SK-N-MC (cell line): ENCODE results near the gene BCL3.

Experiments
- EZH2 ChIP-seq: fragments of 200-600 bp; sonication (generic); IDR thresholded peaks from one replicate; pipeline ENCODE4 v1.6.1; 2017; ENCODE audit warnings: antibody characterized with exemption
- FOXP2 ChIP-seq: optimal IDR thresholded peaks from 2 replicates; pipeline ENCODE3; 2011; ENCODE audit warnings: mild to moderate bottlenecking, moderate library complexity; ENCODE audit not compliant: insufficient read depth; ENCODE audit errors: extremely low read length, control extremely low read depth
- POLR2AphosphoS5 ChIP-seq: IDR thresholded peaks from 2 replicates; pipeline ENCODE4 v1.6.1; 2012; ENCODE audit warnings: mild to moderate bottlenecking, low read depth, low read length, borderline replicate concordance

- no peak for TF ChIP-seq POLR2AphosphoS5
- no peak for TF ChIP-seq EZH2
- TF ChIP-seq FOXP2 = no peak
Observed at GRCh38 chr19:44795398-44795987, 47.0 kb downstream of the BCL3 start.
